ENCODE measurements around the gene CEACAM3. TPM values are rescaled to one million over a fixed set of nuclear protein-coding genes. Genes with fewer than 3 reads are reported as not detected.

Gene CEACAM3
- total and polyA plus RNA-seq, 2 of the 8 experiments (the other 6 are each of a cell fraction or from before 2014, with no cell fraction given): not detected

DNA sequence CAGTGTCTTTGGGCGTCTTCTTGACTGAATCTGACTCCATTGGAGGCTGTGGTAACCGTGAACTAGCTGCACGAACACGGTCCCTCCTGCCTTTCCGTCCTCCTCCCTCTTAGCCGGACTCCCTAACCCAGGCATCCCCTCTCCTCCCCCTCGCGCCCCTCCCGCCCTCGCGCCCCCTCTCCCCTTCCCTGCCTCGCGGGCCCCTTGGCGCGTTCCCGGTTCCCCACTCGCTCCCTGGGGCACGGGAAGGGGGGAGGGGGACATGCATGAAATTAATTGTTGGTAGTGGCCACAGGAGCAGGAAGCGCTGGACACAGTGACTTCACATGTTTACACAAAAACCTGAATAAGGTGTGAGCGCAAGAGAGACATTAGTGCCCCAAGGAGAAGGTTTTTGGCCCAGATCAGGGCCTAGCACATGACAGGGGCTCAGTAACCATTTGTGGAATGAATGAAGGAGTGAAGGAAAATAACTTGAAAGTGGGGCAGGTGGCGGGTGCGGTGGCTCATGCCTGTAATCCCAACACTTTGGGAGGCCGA is 48.7 kb downstream of the CEACAM3 start:
- no peak overlapping the region for H3K4me3 ChIP-seq (ENCODE audit: extremely low read depth in 1 of 4, insufficient read depth in 2 of 4, low read depth in 3 of 4, low read length in 4 of 4)
- no peak for TF ChIP-seq MAFK (IDR thresholded peaks at IDR 0.05; ENCODE audit: low read depth, low read length)
- no peak for TF ChIP-seq ASH2L (IDR thresholded peaks at IDR 0.05; ENCODE audit: low read length)
- no peak for TF ChIP-seq GABPA (IDR thresholded peaks at IDR 0.05; ENCODE audit: borderline replicate concordance, insufficient read depth, low read length)
- no peak for TF ChIP-seq RXRA (IDR thresholded peaks at IDR 0.05; ENCODE audit: insufficient read depth, low read depth, low read length)
- TF ChIP-seq KDM1A (IDR thresholded peaks at IDR 0.05; ENCODE audit: borderline replicate concordance, low read length): no peak
- no peak for TF ChIP-seq POLR2AphosphoS5 (IDR thresholded peaks at IDR 0.05; ENCODE audit: low read depth, low read length)
- no peak overlapping the region for H2BK15ac ChIP-seq (ENCODE audit: low read length)
- no peak overlapping the region for H3K4ac ChIP-seq (replicated peaks; ENCODE audit: insufficient read length, low read depth, low read length)
- FAIRE-seq (no peak), DNase-seq (ENCODE audit: low read depth in 1 of 2, low spot score in 2 of 2) (no peak)
- CTCF ChIA-PET (ENCODE audit: partially characterized antibody): no interaction called here
- no peak overlapping the region for H3K56ac ChIP-seq (replicated peaks; ENCODE audit: insufficient read length, low read depth, low read length)
- no peaks in the 10 kb centered on the region for H3K23me2 ChIP-seq (ENCODE audit: low read depth, low read length)
- H4K5ac ChIP-seq (ENCODE audit: insufficient read length, low read depth, low read length): no peak overlapping the region
- peaks cover 2 to 30% of the 10 kb centered on the region in 2 experiments; a peak in 3 of 4 replicates for H3K9me3 ChIP-seq (ENCODE audit: insufficient read depth in 2 of 2, low read depth in 1 of 2, low read length in 1 of 2)
- H3K4me1 ChIP-seq (replicated peaks in 1 of 4; ENCODE audit: control insufficient read depth in 3 of 4, insufficient read depth in 4 of 4, low read length in 3 of 4): no peaks in the 10 kb centered on the region; a peak in 1 of 7 replicates
- H2AK5ac ChIP-seq (ENCODE audit: low read depth, low read length): 0 out of 2 replicates have a peak overlapping the region, but pooled peaks have one; percentile 65
- no peaks in the 10 kb centered on the region for H3K79me2 ChIP-seq (ENCODE audit: control insufficient read depth in 1 of 2, insufficient read depth in 2 of 2, low read length in 2 of 2)
- H3K9ac ChIP-seq (replicated peaks in 1 of 4; ENCODE audit: extremely low read depth in 1 of 4, low read depth in 3 of 4, low read length in 3 of 4): no peak overlapping the region
- no peaks in the 10 kb centered on the region for H4K20me1 ChIP-seq (replicated peaks in 1 of 2; ENCODE audit: control insufficient read depth in 1 of 2, insufficient read depth in 2 of 2, low read length in 2 of 2)
- H3K36me3 ChIP-seq (ENCODE audit: control insufficient read depth in 2 of 4, insufficient read depth in 4 of 4, low read length in 3 of 4): no peaks in the 10 kb centered on the region
- H3K14ac ChIP-seq (ENCODE audit: insufficient read length): no peak overlapping the region
- no peaks in the 10 kb centered on the region for H3K79me1 ChIP-seq (ENCODE audit: low read depth, low read length)
- H2BK5ac ChIP-seq (ENCODE audit: low read depth, low read length): no peak overlapping the region
- 92% methylated on average over 12 of the region's 23 CpGs; no CpG with 5 or more reads in 1 of the 2 experiments for WGBS, 2 experiments (ENCODE audit: extremely low coverage in 1 of 2, insufficient coverage in 1 of 2, insufficient read length in 1 of 2, insufficient replicate concordance in 2 of 2, low coverage in 1 of 2, low lambda C conversion rate in 2 of 2, missing lambda C conversion rate in 1 of 2)
- H2BK120ac ChIP-seq (replicated peaks; ENCODE audit: low read depth, low read length): no peak overlapping the region
- H3K27ac ChIP-seq (ENCODE audit: low read depth, low read length): no peak overlapping the region
- H2AFZ ChIP-seq (ENCODE audit: low read length): no peak overlapping the region
- no peak overlapping the region for H3K4me2 ChIP-seq (ENCODE audit: insufficient read depth in 1 of 2, low read depth in 2 of 2, low read length in 2 of 2)
- POLR2A ChIA-PET (ENCODE audit: partially characterized antibody): no interaction called here
- H3K23ac ChIP-seq (ENCODE audit: insufficient read length): no peak overlapping the region
- H3K27me3 ChIP-seq (replicated peaks in 1 of 4; ENCODE audit: control insufficient read depth in 3 of 4, extremely low read depth in 1 of 4, insufficient read depth in 3 of 4, low read length in 3 of 4): no peaks in the 10 kb centered on the region; a peak in 1 of 7 replicates
- H4K8ac ChIP-seq (ENCODE audit: extremely low read depth, insufficient read depth, low read length): no peak overlapping the region; the same call in 1 of the 2 replicates
- no peak overlapping the region for H4K91ac ChIP-seq (replicated peaks; ENCODE audit: insufficient read length, low read length)
- H2BK12ac ChIP-seq (ENCODE audit: low read depth, low read length): no peak overlapping the region
- no peak overlapping the region for H3K18ac ChIP-seq (ENCODE audit: extremely low read depth, low read length)
- no peak overlapping the region for H2BK20ac ChIP-seq (ENCODE audit: low read length)

Data from H1 (cell line).